ENCODE data around the gene PLEKHA1. TPM values are rescaled to one million over a fixed set of nuclear protein-coding genes. Genes with fewer than 3 reads are reported as not detected.

The PLEKHA1 gene
- total and polyA plus RNA-seq, 12 donors: 8.3 to 22.3 (median 13.1) TPM

DNA sequence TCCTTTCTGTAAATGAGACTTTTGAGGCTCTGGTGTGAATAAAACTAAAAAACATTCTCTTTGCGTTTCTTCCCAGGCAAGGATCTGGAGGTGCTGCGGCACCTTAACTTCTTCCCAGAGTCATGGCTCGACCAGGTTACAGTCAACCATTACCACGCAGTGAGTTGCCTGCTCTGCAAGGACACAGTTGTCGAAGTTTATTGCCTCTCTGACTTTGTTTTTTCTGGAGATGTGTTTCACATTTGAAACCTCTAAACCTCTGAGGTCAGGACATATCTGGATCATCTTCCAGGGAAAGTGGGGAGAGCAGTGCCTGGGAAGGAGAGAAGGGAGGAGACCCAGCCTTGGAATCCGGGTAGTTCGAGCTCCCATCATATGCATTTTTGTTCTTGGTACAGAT lies 43.4 kb upstream of the PLEKHA1 start:
- intact Hi-C loops (cut with DNase I): no loop called here
- Histone ChIP-seq H3K36me3 (replicated peaks in 1 of 2) (no peaks in the 10 kb centered on the region), H3K27ac (no peak overlapping the region), H3K9me3 (replicated peaks in 1 of 3) (no peaks in the 10 kb centered on the region), H3K4me1 (replicated peaks in 1 of 2) (no peaks in the 10 kb centered on the region), H3K27me3 (peaks cover 14% of the 10 kb centered on the region), H3K4me3 (no peak overlapping the region)
- no peak for TF ChIP-seq POLR2A (IDR thresholded peaks at IDR 0.05)
- TF ChIP-seq, protein P1, sequence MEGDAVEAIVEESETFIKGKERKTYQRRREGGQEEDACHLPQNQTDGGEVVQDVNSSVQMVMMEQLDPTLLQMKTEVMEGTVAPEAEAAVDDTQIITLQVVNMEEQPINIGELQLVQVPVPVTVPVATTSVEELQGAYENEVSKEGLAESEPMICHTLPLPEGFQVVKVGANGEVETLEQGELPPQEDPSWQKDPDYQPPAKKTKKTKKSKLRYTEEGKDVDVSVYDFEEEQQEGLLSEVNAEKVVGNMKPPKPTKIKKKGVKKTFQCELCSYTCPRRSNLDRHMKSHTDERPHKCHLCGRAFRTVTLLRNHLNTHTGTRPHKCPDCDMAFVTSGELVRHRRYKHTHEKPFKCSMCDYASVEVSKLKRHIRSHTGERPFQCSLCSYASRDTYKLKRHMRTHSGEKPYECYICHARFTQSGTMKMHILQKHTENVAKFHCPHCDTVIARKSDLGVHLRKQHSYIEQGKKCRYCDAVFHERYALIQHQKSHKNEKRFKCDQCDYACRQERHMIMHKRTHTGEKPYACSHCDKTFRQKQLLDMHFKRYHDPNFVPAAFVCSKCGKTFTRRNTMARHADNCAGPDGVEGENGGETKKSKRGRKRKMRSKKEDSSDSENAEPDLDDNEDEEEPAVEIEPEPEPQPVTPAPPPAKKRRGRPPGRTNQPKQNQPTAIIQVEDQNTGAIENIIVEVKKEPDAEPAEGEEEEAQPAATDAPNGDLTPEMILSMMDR (IDR thresholded peaks at IDR 0.05): no peak
- no peak for DNase-seq
- WGBS, 4 donors: 64 to 69% (median 67%) methylated on average over 7 of the region's 7 CpGs

DNA sequence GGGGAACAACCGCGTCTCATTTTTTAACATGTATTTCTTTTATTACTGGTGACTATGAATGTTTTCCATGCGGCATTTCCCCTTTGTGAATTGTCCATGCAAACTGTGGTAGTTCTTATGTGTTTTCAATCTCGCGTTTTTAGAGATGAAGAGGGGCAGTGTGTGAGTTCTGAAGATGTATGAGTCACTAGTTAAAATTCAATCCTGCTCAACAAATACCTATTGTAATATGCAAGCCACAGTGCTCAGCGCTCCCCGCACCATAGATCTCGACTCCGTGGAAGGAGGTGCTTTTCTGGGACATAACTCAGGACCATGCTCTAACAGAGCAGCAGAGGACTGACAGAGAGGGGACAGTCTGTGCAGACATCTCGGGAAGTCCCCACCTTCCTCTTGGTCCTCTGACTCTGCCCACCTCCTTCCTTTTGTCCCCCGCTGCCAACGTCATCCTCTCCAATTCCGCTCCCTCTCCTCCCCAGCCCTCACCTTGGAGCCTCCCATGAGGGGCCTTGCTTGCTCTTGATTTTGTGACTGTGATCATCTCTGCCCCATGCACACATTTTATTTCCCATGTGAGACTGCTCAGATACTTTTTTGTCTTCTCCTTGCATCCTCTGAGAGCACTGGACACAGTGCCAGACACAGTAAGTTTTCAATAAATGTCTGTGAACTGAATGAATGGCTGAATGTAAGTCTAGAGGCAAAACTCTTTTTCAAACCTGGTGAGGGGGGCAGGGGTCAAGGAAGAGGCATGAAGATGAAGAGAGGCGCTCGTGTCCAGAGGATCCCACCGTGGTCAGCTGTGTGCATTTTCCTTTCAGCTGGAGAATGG lies 42.7 kb upstream of the PLEKHA1 start:
- WGBS, 4 donors: 69 to 73% (median 71%) methylated on average over 16 of the region's 16 CpGs
- H3K36me3 ChIP-seq (replicated peaks in 1 of 2): no peaks in the 10 kb centered on the region
- no peaks in the 10 kb centered on the region for H3K9me3 ChIP-seq (replicated peaks in 1 of 3)
- no peaks in the 10 kb centered on the region for H3K4me1 ChIP-seq (replicated peaks in 1 of 2)
- intact Hi-C loops (cut with DNase I): no loop called here
- no peak for DNase-seq
- no peak overlapping the region for H3K27ac ChIP-seq
- H3K27me3 ChIP-seq: peaks cover 14% of the 10 kb centered on the region
- no peak for TF ChIP-seq POLR2A (IDR thresholded peaks at IDR 0.05)
- TF ChIP-seq, protein P1 (IDR thresholded peaks at IDR 0.05): no peak
- H3K4me3 ChIP-seq: no peak overlapping the region

DNA sequence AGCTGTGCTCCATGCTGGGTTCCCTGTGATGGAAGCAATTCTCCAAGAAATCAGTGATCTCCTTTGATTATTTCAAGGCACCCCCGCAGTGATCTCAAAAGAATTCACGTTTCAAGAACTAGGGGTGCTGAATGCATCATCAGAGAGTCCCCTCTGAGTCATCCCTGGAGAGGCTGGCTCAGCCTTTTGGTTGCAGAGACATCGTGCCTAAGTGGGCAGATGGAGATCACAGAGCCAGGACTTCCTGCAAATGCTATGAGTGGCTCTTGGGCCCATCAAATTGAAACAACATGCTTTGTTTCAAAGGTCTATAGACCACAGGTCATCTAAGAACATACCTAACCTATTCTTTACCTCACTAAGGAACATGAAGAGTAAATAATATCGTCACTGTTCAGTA lies 41.5 kb upstream of the PLEKHA1 start:
- H3K9me3 ChIP-seq (replicated peaks in 1 of 3): no peaks in the 10 kb centered on the region
- H3K27me3 ChIP-seq: peaks cover 14% of the 10 kb centered on the region
- TF ChIP-seq, protein P1 (IDR thresholded peaks at IDR 0.05): no peak
- no peak for TF ChIP-seq POLR2A (IDR thresholded peaks at IDR 0.05)
- H3K4me1 ChIP-seq (replicated peaks in 1 of 2): no peaks in the 10 kb centered on the region
- intact Hi-C loops (cut with DNase I): no loop called here
- no peaks in the 10 kb centered on the region for H3K36me3 ChIP-seq (replicated peaks in 1 of 2)
- DNase-seq: no peak
- no peak overlapping the region for H3K27ac ChIP-seq
- H3K4me3 ChIP-seq: no peak overlapping the region
- WGBS, 4 donors: 72 to 84% (median 76%) methylated on average over 4 of the region's 4 CpGs

DNA sequence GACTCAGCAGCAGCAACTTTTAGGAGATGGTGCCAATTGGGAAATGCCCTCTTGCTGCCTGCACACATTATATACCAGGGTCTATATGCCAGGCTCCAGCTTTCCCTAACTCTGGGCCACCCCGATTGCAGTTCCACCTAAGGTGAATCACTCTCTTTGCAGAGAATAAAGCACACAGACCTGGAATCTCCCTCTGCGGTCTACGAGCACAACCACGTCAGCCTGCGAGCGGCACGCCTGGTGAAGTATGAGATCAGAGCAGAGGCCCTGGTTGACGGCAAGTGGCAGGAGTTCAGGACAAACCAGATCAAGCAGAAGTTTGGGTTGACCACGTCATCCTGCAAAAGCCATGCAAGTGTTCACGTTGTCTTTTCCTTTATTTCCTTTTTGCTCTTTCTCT lies 38.2 kb upstream of the PLEKHA1 start:
- Histone ChIP-seq H3K4me3 (no peak overlapping the region), H3K36me3 (replicated peaks in 1 of 2) (no peaks in the 10 kb centered on the region), H3K9me3 (replicated peaks in 1 of 3) (no peaks in the 10 kb centered on the region), H3K27ac (no peak overlapping the region), H3K27me3 (peaks cover 10% of the 10 kb centered on the region), H3K4me1 (replicated peaks in 1 of 2) (no peaks in the 10 kb centered on the region)
- TF ChIP-seq, protein P1 (IDR thresholded peaks at IDR 0.05): no peak
- DNase-seq: no peak
- WGBS, 4 donors: 85 to 93% (median 89%) methylated on average over 10 of the region's 10 CpGs
- intact Hi-C loops (cut with DNase I): no loop called here

Data from adrenal gland (tissue), 12 donors.